Kidney (tissue), 14 donors: ENCODE measurements around the gene ATXN7L1. TPM values are rescaled to one million over a fixed set of nuclear protein-coding genes. Genes with fewer than 3 reads are reported as not detected.
"Not testable (repeated sequence)": the region's sequence is repeated elsewhere in the genome, so short reads cannot be mapped to it uniquely, and the experiment has no call there.

Experiments
- DNase-seq, 5 donors: peaks; one replicate each; pipeline ENCODE4 v3.0.0-alpha.2; 2013 to 2020
- FAIRE-seq: peaks from 2 replicates; lab custom pipeline; 2012; peaks lifted over from hg19 to GRCh38; lab: Jason Lieb, UNC
- H3K27ac ChIP-seq, 2 donors: one replicate each; pipeline ENCODE4 v1.7.0; 2013; ENCODE audit warnings: low read depth in 2 of 2, low read length in 2 of 2, inconsistent platforms in 1 of 2
- H3K27me3 ChIP-seq: one replicate; pipeline ENCODE4 v1.7.1; 2013; ENCODE audit warnings: low read length, inconsistent platforms; ENCODE audit not compliant: control insufficient read depth, insufficient read depth
- H3K36me3 ChIP-seq, 3 donors: one replicate each; pipeline versions ENCODE4 v1.7.0 to v1.7.1; 2013; ENCODE audit warnings: low read length in 3 of 3, control low read depth in 1 of 3, inconsistent platforms in 1 of 3; ENCODE audit not compliant: insufficient read depth in 3 of 3, control insufficient read depth in 2 of 3
- H3K4me1 ChIP-seq, 3 donors: one replicate each; pipeline versions ENCODE4 v1.7.0 to v1.7.1; 2013; ENCODE audit warnings: low read length in 3 of 3, inconsistent platforms in 1 of 3, low read depth in 1 of 3; ENCODE audit not compliant: control insufficient read depth in 2 of 3, insufficient read depth in 2 of 3
- H3K4me3 ChIP-seq, 3 donors: one replicate each; pipeline versions ENCODE4 v1.7.0 to v1.8.1; 2013; ENCODE audit warnings: low read length in 3 of 3, control low read depth in 1 of 3, inconsistent platforms in 1 of 3
- H3K9ac ChIP-seq, 3 donors: one replicate each; pipeline versions ENCODE4 v1.7.0 to v1.7.1; 2013; ENCODE audit warnings: low read length in 3 of 3, control low read depth in 1 of 3, inconsistent platforms in 1 of 3
- H3K9me3 ChIP-seq, 3 donors: one replicate each; pipeline versions ENCODE4 v1.7.0 to v1.7.1; 2013; ENCODE audit warnings: low read length in 3 of 3, control low read depth in 1 of 3, inconsistent platforms in 1 of 3; ENCODE audit not compliant: control insufficient read depth in 2 of 3, insufficient read depth in 1 of 3
- intact Hi-C: fragments of 100-400 bp; cut with DNase I; formaldehyde crosslinking; loops from one replicate; pipeline ENCODE4 v1.11.1; 2022
- polyA plus RNA-seq: library from polyadenylated mRNA; stranded (reverse); fragments of 350-450 nt; fragmentation: Illumina TruSeq; extraction: RNeasy Lipid Tissue Mini Kit (QIAGEN cat#74804); gene quantifications from one replicate; pipeline ENCODE4 v1.2.3, GENCODE V29; 2014; ENCODE audit warnings: low read depth, low replicate concordance; ENCODE audit not compliant: insufficient read depth
- total RNA-seq: library from RNA; stranded (reverse); fragmentation: NEBNext Ultra II Directional; extraction: Animal tissue kit (Norgen Biotek cat#: 25700); gene quantifications from one replicate; pipeline ENCODE4 v1.2.1, GENCODE V29; 2021
- TF ChIP-seq, protein P1 (sequence below): IDR thresholded peaks from 3 replicates; pipeline ENCODE4 v1.5.1; 2012; ENCODE audit warnings: mild to moderate bottlenecking, moderate library complexity, borderline replicate concordance; ENCODE audit not compliant: insufficient read depth; ENCODE audit errors: extremely low read depth
- donor health status: control.
- donor health status: control.
- donor health status: control.
- donor health status: control.
- donor health status: control.
- donor health status: DM: yes; HTN: yes; CAD: no.
- donor health status: Normal renal cell carcinoma (clear cell type).

The ATXN7L1 gene
- total and polyA plus RNA-seq, 2 donors from 2014 or later, result 12.5 to 18.5 TPM

GRCh38 chr7:105711726-105712402 lies 164.5 kb downstream of the ATXN7L1 start:
- intact Hi-C loops, result no loop called here
- FAIRE-seq, result no peak
- no peaks in the 10 kb centered on the region for H3K36me3 ChIP-seq
- H3K4me3 ChIP-seq, result no peak overlapping the region
- H3K27ac ChIP-seq, result no peak overlapping the region
- TF ChIP-seq, protein P1, sequence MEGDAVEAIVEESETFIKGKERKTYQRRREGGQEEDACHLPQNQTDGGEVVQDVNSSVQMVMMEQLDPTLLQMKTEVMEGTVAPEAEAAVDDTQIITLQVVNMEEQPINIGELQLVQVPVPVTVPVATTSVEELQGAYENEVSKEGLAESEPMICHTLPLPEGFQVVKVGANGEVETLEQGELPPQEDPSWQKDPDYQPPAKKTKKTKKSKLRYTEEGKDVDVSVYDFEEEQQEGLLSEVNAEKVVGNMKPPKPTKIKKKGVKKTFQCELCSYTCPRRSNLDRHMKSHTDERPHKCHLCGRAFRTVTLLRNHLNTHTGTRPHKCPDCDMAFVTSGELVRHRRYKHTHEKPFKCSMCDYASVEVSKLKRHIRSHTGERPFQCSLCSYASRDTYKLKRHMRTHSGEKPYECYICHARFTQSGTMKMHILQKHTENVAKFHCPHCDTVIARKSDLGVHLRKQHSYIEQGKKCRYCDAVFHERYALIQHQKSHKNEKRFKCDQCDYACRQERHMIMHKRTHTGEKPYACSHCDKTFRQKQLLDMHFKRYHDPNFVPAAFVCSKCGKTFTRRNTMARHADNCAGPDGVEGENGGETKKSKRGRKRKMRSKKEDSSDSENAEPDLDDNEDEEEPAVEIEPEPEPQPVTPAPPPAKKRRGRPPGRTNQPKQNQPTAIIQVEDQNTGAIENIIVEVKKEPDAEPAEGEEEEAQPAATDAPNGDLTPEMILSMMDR, result no peak
- peaks cover 0 to 17% (median 0%) of the 10 kb centered on the region in 3 donors for H3K9me3 ChIP-seq
- H3K4me1 ChIP-seq, result peaks cover 0 to 9% (median 7%) of the 10 kb centered on the region in 3 donors
- no peaks in the 10 kb centered on the region for H3K27me3 ChIP-seq
- no peak overlapping the region for H3K9ac ChIP-seq
- no peak for DNase-seq

- peaks cover 0 to 17% (median 0%) of the 10 kb centered on the region in 3 donors for H3K9me3 ChIP-seq
- H3K4me3 ChIP-seq, H3K27ac ChIP-seq, H3K36me3 ChIP-seq, H3K27me3 ChIP-seq, H3K9ac ChIP-seq, DNase-seq, H3K4me1 ChIP-seq, FAIRE-seq, intact Hi-C loops: not testable (repeated sequence)
Measured at GRCh38 chr7:105710720-105711119, 165.7 kb downstream of the ATXN7L1 start.

DNA sequence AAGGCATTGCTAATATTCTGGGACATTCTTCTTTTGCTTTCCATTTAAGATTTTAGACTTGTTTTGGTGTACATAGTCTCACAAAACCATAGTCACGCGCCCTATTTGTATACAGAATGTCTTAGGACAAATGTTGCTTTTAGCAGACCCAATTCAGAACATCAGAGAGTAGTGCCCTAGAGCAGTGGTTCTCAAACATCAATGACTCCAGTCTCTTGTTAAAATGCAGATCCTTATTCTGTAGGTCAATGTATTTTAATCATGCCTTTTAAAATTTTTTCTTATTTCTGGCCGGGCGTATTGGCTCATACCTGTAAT lies 167.7 kb downstream of the ATXN7L1 start:
- DNase-seq, result no peak
- TF ChIP-seq, protein P1, result no peak
- Histone ChIP-seq H3K27me3 (no peaks in the 10 kb centered on the region), H3K9me3 (peaks cover 0 to 17% (median 0%) of the 10 kb centered on the region in 3 donors), H3K9ac (no peak overlapping the region), H3K27ac (no peak overlapping the region), H3K4me1 (peaks cover 0 to 12% (median 9%) of the 10 kb centered on the region in 3 donors), H3K36me3 (no peaks in the 10 kb centered on the region), H3K4me3 (no peak overlapping the region)
- FAIRE-seq, result no peak
- intact Hi-C loops, result no loop called here

GRCh38 chr7:105707967-105708762 lies 168.2 kb downstream of the ATXN7L1 start:
- DNase-seq (no peak), FAIRE-seq (no peak)
- no peaks in the 10 kb centered on the region for H3K27me3 ChIP-seq
- H3K27ac ChIP-seq, result no peak overlapping the region
- no peak overlapping the region for H3K4me3 ChIP-seq
- TF ChIP-seq, protein P1, result no peak
- H3K9ac ChIP-seq, result no peak overlapping the region
- H3K4me1 ChIP-seq, result peaks cover 0 to 12% (median 9%) of the 10 kb centered on the region in 3 donors
- no peaks in the 10 kb centered on the region for H3K36me3 ChIP-seq
- intact Hi-C loops, result no loop called here
- H3K9me3 ChIP-seq, result peaks cover 0 to 17% (median 0%) of the 10 kb centered on the region in 3 donors
